ENCODE results near the gene HNRNPUL1.
"Not testable (repeated sequence)": the region's sequence is repeated elsewhere in the genome, so short reads cannot be mapped to it uniquely, and the experiment has no call there.

Gene HNRNPUL1

GRCh38 chr19:41263850-41264580 lies at the start of gene HNRNPUL1:
Gene HNRNPUL1, plus strand, starts transcription at chr19:41264372. Its CDS starts 132 bp downstream, at chr19:41264504.
- peak; percentile 99 for DNase-seq

GRCh38 chr19:41217741-41218140 lies 46.4 kb upstream of the HNRNPUL1 start:
- DNase-seq = no peak

GRCh38 chr19:41218249-41218614 lies 45.9 kb upstream of the HNRNPUL1 start:
- no peak for DNase-seq

- DNase-seq = no peak
Measured at GRCh38 chr19:41218615-41219507, 45.3 kb upstream of the HNRNPUL1 start, which contains the start of gene AXL. Gene AXL, plus strand, starts transcription at chr19:41219223. Its CDS starts 170 bp downstream, at chr19:41219393.

- no peak for DNase-seq
Measured at GRCh38 chr19:41219924-41220567, 44.1 kb upstream of the HNRNPUL1 start.

- DNase-seq = no peak
Measured at GRCh38 chr19:41220811-41221210, 43.4 kb upstream of the HNRNPUL1 start.

GRCh38 chr19:41221514-41222205 lies 42.5 kb upstream of the HNRNPUL1 start:
- DNase-seq = no peak

GRCh38 chr19:41222240-41222639 lies 41.9 kb upstream of the HNRNPUL1 start:
- no peak for DNase-seq

- DNase-seq = no peak
Measured at GRCh38 chr19:41223431-41224234, 40.5 kb upstream of the HNRNPUL1 start.

- DNase-seq = no peak
Measured at GRCh38 chr19:41224632-41225031, 39.5 kb upstream of the HNRNPUL1 start.

- DNase-seq = no peak
Measured at GRCh38 chr19:41225238-41226052, 38.7 kb upstream of the HNRNPUL1 start.

GRCh38 chr19:41226053-41226873 lies 37.9 kb upstream of the HNRNPUL1 start:
- peak; percentile 65 for DNase-seq

- DNase-seq = peak; percentile 29
Measured at GRCh38 chr19:41226874-41227390, 37.2 kb upstream of the HNRNPUL1 start.

GRCh38 chr19:41228486-41228885 lies 35.7 kb upstream of the HNRNPUL1 start:
- no peak for DNase-seq

- DNase-seq = not testable (repeated sequence)
Measured at GRCh38 chr19:41229338-41229737, 34.8 kb upstream of the HNRNPUL1 start.

GRCh38 chr19:41230067-41230857 lies 33.9 kb upstream of the HNRNPUL1 start:
- DNase-seq = no peak

GRCh38 chr19:41232686-41233085 lies 31.5 kb upstream of the HNRNPUL1 start:
- DNase-seq = no peak

- DNase-seq = no peak
Measured at GRCh38 chr19:41233748-41234240, 30.4 kb upstream of the HNRNPUL1 start.

Measured in stimulated activated CD8-positive, alpha-beta memory T cell treated with anti-CD3 and anti-CD28 coated beads, Interleukin-4, amount 100 ng/mL, for 48 hours (primary cell).